SKM-1 (cell line): ENCODE results near the gene PRSS58.

Source experiments
- DNase-seq: peaks from one replicate; lab custom pipeline; 2025; ENCODE audit not compliant: unreplicated experiment; lab: John Stamatoyannopoulos, UW

PRSS58 gene

DNA sequence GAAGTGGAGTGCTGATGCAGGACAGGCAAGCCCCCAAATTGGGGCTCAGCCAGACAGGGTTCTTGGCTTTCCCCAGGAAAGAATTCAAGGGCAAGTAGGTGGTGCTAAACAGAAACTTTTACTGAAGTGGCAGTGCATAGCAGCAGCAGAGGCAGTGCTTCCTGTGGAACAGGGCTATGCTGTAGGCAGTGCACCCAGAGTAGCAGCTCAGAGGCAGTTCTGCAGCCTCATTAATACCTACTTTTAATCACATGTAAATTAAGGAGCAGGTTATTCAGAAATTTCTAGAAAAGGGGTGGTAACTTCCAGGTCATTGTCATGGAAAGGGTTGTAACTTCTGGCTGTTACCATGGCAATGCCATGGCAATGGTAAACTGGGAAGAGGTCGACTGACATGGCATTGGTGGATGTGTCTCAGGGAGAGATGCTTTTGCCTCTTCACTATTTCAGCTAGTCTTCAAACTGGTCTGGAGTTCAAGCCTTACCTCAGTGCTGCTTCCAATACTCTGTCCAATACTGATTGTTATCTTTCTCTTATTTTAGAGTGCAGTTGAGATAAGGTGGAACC lies 29.2 kb downstream of the PRSS58 start:
- DNase-seq: no peak
